HG02763 (cell line): ENCODE data around the gene STK24.

Experiments
- ATAC-seq: cut with Tn5 transposase; IDR thresholded peaks from one replicate; pipeline ENCODE4 v1.9.1; 2021; ENCODE audit warnings: mild to moderate bottlenecking, moderate library complexity; ENCODE audit not compliant: unreplicated experiment

The STK24 gene

DNA sequence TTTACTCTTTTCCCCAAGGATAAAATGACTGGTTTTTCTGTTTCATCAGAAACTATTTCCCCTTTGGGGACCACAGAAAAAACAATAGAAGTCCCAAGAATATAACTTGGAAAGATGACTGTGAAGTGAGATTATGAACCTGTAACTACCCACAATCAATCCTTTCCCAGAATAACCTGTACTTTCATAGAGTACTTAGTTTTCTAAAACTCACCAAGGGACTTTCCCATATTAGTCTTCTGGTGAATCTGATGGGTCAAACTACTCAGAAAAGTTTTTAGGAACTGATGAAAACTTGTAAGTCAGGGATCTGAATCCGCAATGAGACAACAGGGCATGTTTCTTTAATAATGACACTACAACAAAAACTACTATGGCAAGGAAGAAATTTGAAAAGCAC is 62.6 kb downstream of the STK24 start:
- ATAC-seq = no peak

- ATAC-seq = no peak
Observed at GRCh38 chr13:98513837-98514236, 63.1 kb downstream of the STK24 start.

GRCh38 chr13:98512774-98513665 is 63.9 kb downstream of the STK24 start:
- no peak for ATAC-seq

- ATAC-seq = no peak
Observed at GRCh38 chr13:98511435-98511834, 65.5 kb downstream of the STK24 start.

GRCh38 chr13:98510156-98510509 is 66.8 kb downstream of the STK24 start:
- ATAC-seq = no peak

DNA sequence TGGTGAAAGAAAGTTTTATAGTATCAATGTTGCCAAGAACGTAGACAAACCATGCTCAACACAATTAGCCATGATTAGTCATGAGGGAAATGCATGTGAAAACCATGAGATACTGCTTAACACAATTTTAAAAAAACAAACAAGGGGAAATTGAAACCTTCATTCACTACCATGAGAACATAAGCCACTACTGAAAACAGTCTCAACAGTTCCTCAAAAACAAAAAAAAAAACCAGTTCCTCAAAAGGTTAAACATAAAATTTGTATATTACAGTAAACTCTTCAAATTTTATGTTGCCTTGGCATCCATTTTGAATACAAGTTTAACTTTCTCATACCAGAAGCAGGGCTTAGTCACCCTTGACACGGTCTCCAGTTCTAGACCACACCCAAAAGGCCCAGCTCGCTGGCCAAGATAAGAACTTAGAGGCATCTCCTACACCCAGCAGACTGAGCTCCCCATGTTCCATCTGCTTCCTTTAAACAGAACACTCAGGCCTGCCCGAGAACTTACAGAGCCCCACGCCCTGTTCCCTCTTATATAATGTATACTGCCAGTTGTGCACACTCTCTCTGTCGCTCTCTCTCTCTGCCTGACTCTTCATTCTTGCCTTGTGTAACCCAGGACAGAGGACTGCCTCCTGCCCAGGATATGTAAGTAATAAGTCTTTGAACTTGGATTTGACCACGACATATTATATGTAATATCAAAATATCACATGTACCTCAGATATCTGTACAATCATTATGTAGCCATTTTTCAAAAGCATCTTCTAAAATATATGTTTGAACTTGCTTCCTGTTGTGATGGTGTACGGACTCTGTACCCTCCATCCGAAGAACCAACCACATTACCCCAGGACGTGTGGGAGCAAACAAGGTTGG is 67.4 kb downstream of the STK24 start:
- ATAC-seq = peak; percentile 44

DNA sequence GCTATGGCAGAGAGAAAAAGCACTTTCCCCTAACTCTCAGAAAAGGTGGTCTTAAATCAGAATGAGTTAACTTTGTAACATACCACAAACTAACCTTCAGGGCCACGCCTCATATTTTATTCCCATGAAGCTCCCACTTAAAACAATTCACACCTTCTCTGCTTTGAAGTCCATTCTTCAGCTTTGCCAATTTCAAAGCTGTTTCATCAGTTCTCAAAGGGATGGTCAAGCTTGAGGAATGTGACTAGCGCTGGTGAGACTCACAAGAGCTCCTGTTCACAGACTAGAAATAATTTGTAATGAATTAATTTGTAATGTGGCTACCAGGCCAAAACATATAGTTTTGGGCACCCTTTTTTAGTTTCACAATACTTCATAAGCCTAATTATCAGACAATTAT is 68.2 kb downstream of the STK24 start:
- ATAC-seq = no peak

GRCh38 chr13:98508280-98508679 is 68.6 kb downstream of the STK24 start:
- no peak for ATAC-seq

GRCh38 chr13:98507282-98507797 is 69.6 kb downstream of the STK24 start:
- no peak for ATAC-seq

DNA sequence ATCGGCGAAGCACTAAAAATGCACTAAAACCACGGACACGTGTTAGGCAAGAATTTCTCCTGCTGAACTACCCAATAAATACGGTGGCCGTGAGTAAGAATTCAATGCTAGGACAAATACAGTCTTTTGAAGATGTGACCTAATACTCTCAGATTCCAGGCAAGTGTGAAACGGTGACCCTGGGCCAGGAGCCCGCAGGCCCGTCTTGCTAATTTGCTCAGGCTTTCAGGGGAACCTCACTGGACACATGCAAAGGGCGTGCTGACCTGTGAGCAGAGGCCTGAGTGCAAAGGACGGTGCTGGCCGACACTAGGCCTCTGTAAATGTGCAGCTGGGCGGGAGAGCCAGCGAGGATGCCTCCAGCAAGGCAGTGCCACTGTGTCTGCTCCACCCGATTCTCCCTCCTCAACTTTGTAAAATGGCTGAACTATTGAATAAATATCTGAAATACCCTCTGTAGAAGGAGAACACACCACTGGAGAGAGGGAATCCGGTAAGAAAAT is 70.1 kb downstream of the STK24 start:
- no peak for ATAC-seq

- ATAC-seq = no peak
Observed at GRCh38 chr13:98506322-98506721, 70.6 kb downstream of the STK24 start.

DNA sequence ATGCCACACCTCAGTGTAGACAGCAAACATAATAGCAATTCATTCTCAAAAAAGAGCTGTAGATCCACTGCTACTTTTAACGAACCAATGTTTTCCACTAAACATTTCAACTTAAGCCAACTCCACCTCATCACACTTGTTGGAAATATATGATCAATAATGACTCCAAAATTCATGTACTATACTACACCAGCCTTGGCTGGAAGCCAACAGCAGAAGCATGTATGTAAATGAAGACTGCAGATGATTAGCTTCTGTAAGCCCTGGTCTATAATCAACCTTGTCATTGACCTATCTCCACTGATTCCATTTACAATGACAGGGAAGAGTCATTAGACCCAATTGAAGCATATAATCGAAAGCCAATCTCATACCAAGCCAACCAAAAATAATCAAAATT is 71.7 kb downstream of the STK24 start:
- ATAC-seq = no peak

DNA sequence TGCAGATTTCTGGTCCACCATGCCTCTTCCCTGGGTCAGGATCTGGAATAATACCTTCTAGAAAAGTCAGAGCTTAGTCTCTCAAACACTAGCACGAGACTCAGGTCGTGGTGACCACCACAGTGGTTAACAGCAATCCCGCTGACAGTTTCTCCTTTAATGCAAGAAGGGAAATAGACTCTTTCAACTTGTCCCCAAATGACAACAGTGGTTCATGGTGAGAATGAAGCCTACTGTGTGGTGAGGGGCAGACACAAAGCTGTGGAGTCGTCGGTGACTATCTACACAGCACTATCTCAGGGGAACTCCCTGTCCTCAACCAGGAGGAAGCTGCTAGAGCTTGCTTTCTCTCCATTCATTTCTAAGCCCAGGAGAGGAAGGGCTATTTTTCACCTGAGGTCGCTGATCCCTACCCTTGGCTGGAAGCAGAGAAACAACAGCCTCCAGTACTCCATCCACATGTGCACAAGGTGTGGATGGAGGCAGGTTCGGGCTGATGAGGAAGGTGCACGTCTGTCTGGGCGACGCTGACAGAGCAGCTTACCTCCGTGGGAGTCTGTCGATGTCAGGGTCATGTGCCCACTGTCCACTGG is 72.4 kb downstream of the STK24 start:
- ATAC-seq = peak; percentile 43

DNA sequence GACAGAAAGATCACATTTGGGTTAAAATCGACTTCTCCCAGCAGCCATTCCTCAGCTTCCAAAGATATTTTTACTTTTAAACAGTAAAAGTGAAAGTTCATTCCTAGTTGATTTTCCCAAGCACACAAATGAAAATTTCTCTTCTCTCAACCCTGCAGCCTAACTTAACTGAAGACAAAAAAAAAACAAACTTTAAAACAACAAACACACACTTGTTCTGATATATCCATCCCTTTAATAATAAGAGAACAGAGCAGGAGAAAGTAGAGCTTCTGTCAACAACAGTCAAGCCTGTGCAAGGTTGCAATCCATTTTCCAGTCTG is 72.9 kb downstream of the STK24 start:
- ATAC-seq = no peak

DNA sequence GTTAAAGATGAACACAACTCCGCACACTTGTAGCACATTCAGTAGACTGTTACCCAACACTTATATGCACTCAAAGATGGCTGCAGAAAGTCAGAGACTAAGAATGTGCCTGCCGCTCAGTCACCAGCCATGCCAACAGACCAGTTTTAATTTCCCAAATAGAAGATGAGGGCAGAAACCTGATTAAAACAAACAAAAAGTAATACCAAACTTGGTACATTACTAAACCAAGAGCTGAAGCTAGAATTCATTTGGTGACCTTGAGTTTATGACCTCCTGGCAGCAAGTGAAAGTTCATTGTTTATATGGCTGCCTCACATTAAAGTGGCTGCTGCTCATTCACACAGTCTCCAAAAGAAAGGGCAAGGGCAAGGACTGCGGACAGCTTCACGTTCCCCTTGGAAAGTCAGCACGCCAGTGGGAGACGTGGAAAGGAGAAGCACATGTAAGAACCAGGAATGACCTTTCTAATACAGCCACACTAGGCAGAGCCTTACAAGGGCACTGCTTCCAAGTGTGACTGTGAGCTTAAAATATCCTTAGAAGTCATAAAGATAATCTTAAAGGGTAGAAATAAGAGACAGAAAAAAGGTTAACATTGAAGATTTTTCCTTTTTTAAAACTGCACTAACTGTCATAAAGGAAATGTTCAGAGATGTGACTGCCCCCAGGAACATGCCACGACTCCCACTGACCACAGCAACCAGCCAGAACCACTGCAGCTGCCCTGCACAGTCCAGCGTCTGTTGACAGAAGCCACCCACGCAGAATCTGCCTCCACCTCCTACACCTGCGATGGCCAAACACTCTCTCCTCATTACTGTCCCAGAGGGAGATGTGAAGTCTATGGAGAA is 73.5 kb downstream of the STK24 start:
- no peak for ATAC-seq

DNA sequence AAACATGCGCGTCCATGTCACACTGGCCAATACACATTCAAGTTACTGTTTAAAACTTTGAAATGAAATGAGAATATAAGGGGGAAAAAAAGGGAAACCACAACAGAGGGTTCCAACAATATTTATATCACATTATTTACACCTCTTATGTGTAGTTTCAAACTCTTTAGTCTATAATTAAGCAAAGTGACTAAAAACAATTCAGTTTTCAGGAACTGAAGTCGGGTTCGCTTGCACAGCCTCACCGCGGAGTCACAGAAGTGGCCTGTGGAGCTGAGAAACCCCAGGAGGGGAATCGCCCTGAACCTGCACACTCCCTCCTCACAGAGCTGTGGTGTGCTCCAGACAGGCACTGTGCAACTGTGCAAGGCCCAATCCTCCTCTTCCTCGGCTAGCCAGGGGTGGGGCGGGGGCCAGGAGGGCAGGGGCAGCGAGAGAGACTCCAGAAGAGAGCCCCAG is 75.9 kb downstream of the STK24 start:
- peak; percentile 69 for ATAC-seq

- ATAC-seq = no peak
Observed at GRCh38 chr13:98496966-98497365, 79.9 kb downstream of the STK24 start.

GRCh38 chr13:98496479-98496791 is 80.5 kb downstream of the STK24 start:
- ATAC-seq = no peak

DNA sequence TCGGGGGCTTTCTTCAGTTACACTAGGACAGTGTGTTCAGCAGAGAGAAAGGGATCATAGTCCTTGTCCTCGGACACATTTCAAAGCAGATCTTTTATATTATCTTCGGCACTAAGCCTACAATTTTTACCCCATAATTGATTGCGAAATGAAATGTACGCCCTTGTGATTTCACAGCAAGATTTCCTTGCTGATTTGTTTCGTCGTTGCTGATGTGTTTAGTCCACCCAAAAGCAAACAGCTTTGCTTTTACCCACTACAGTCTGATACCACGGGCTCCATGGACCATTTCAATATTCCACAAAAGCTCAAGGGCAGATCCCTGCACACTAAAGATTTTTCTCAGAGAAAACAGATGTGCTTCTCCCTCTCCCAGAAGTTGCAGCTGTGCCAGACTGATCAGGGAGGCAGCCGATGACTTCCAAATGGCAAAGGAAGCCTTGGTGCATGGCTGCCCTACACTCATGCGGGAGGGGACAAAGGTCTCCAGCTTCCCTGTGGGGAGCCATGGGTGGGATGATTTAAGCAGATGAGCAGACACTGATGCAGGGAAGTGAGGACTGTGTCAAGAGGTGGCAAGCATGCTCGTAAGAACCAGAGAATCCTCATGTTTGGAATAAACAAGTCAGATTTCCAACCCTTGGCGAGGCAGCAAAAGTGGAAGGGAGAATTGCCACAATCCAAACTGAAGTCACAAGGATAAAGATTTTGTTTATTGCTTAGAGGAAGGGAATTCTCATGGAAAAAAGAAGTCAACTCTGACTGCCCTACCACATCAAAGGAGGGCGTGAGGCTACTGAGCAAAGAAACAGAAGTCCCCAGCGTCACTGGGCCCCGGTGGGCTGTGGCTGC is 81.1 kb downstream of the STK24 start:
- no peak for ATAC-seq

DNA sequence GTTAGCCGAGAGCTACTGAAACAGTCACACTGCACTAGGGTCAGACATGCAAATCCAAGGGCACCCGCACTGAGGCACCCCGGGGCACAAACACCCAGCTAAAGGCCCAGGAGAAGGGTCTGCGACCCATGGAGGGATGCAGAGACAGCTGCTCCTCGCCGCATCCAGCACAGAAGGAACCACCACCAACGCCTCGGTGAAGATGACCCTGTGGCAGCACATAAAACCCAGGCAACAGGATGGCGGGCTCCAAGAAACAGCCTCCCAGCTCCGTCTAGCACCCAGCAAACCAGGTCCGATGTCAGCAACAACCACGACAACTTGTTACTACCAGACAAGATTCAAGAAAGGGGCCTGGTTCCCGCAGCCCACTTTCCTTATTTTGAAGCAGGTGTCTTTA is 82.1 kb downstream of the STK24 start:
- no peak for ATAC-seq
